Measurements from ENCODE around the gene ARID1B. TPM values are rescaled to one million over a fixed set of nuclear protein-coding genes. Genes with fewer than 3 reads are reported as not detected.

The ARID1B gene
- total and polyA plus RNA-seq, 2 of the 13 experiments (the other 11 are each of a cell fraction or from before 2014, with no cell fraction given), result 20.1 to 32.6 TPM

- no peak for DNase-seq (ENCODE audit: low spot score)
- intact Hi-C loops (cut with micrococcal nuclease; ENCODE audit: unreplicated experiment) (no loop called here), in situ Hi-C loops (cut with HindIII; ENCODE audit: extremely low pct_ligation_motif_present, low pct_unique_long_range_greater_than_20kb) (no loop called here)
- Histone ChIP-seq H2AFZ (ENCODE audit: low read length) (no peak overlapping the region), H3K27me3 (ENCODE audit: control insufficient read depth in 1 of 2, insufficient read depth in 2 of 2, low read length in 2 of 2) (no peaks in the 10 kb centered on the region), H3K27ac (ENCODE audit: extremely low read length, insufficient read depth, low read length) (no peak overlapping the region), H3K36me3 (replicated peaks in 1 of 2; ENCODE audit: control insufficient read depth in 1 of 2, insufficient read depth in 2 of 2, low read length in 2 of 2) (no peaks in the 10 kb centered on the region), H3K4me2 (ENCODE audit: low read depth, low read length) (no peak overlapping the region), H3K79me2 (ENCODE audit: insufficient read depth, low read length) (peaks cover 90% of the 10 kb centered on the region), H3K9ac (ENCODE audit: insufficient read depth, low read depth, low read length) (no peak overlapping the region), H3K4me3 (replicated peaks in 1 of 3; ENCODE audit: insufficient read depth in 1 of 3, low read depth in 2 of 3, low read length in 3 of 3) (no peak overlapping the region), H4K20me1 (ENCODE audit: insufficient read depth, low read length) (peaks cover 13% of the 10 kb centered on the region; the same call in 1 of the 2 replicates), H3K4me1 (ENCODE audit: insufficient read depth, low read length) (no peaks in the 10 kb centered on the region), H3K9me3 (ENCODE audit: low read length) (no peaks in the 10 kb centered on the region)
- ChIA-PET POLR2A (no interaction called here), CTCF (ENCODE audit: low intra/inter-chr PET ratio, low total read pairs) (no interaction called here)
- no peak for ATAC-seq
- TF ChIP-seq ZBTB26 (CRISPR knock-in tag; IDR thresholded peaks at IDR 0.05; ENCODE audit: borderline replicate concordance) (no peak), ZNF772 (CRISPR knock-in tag; IDR thresholded peaks at IDR 0.05) (no peak), MAFK (conservative IDR thresholded peaks at IDR 0.05 in 1 of 2, IDR thresholded peaks at IDR 0.05 in 1 of 2; ENCODE audit: low read length in 2 of 2) (peak; percentile 34 to 38; a peak in 3 of 4 replicates), ZMYM4 (CRISPR knock-in tag; IDR thresholded peaks at IDR 0.05) (no peak), THAP9 (CRISPR knock-in tag; IDR thresholded peaks at IDR 0.05; ENCODE audit: borderline replicate concordance) (no peak)
- no TSS peak for BruUV-seq (replicated peaks)
- no peak for FAIRE-seq
Observed at GRCh38 chr6:156863504-156863903, 86.3 kb downstream of the ARID1B start.
